GM23338 (cell line): ENCODE data around the gene MKX. TPM values are rescaled to one million over a fixed set of nuclear protein-coding genes. Genes with fewer than 3 reads are reported as not detected.
A peak's percentile ranks its signal among the peaks of the same experiment; 100 is the strongest.

ENCODE experiments used
- ATAC-seq: fragments of 200-7000 bp; cut with Tn5 transposase; 3 replicates; pipeline ENCODE4 v1.9.1; 2020
- DNase-seq: peaks from one replicate; pipeline ENCODE4 v3.0.0-alpha.2; 2015; ENCODE audit warnings: low spot score
- H2AFZ ChIP-seq: fragments of 200-600 bp; sonication (generic); 2 replicates; pipeline ENCODE4 v1.8.0; 2016; ENCODE audit warnings: antibody characterized with exemption, mild to moderate bottlenecking, moderate library complexity
- H3F3A ChIP-seq: fragments of 200-600 bp; sonication (generic); replicated peaks from 2 replicates; pipeline ENCODE4 v1.8.0; 2017; ENCODE audit warnings: antibody characterized with exemption, mixed run types, low read depth
- H3K27ac ChIP-seq: fragments of 200-600 bp; sonication (generic); 2 replicates; pipeline ENCODE4 v1.6.1; 2016; ENCODE audit warnings: low read depth
- H3K27me3 ChIP-seq: fragments of 200-600 bp; sonication (generic); 2 replicates; pipeline ENCODE4 v1.8.0; 2016; ENCODE audit warnings: mild to moderate bottlenecking, mixed run types, moderate library complexity; ENCODE audit not compliant: insufficient read depth
- H3K36me3 ChIP-seq: fragments of 200-600 bp; sonication (generic); 2 replicates; pipeline ENCODE4 v1.8.0; 2016; ENCODE audit warnings: mild to moderate bottlenecking; ENCODE audit not compliant: insufficient read depth
- H3K4me1 ChIP-seq: fragments of 200-600 bp; sonication (generic); 2 replicates; pipeline ENCODE4 v1.8.0; 2016; ENCODE audit warnings: mild to moderate bottlenecking, moderate library complexity; ENCODE audit not compliant: insufficient read depth
- H3K4me2 ChIP-seq: fragments of 200-600 bp; sonication (generic); 2 replicates; pipeline ENCODE4 v1.7.1; 2017; ENCODE audit warnings: mixed run types
- H3K4me3 ChIP-seq: fragments of 200-600 bp; sonication (generic); 2 replicates; pipeline ENCODE4 v1.6.1; 2016; ENCODE audit warnings: mixed run types
- H3K79me2 ChIP-seq: fragments of 200-600 bp; sonication (generic); replicated peaks from 2 replicates; pipeline ENCODE4 v1.8.0; 2017; ENCODE audit warnings: mild to moderate bottlenecking; ENCODE audit not compliant: insufficient read depth
- H3K9me2 ChIP-seq: fragments of 200-600 bp; sonication (generic); 2 replicates; pipeline ENCODE4 v1.8.0; 2017; ENCODE audit not compliant: insufficient read depth
- H4K20me1 ChIP-seq: fragments of 200-600 bp; sonication (generic); replicated peaks from 2 replicates; pipeline ENCODE4 v1.8.0; 2017; ENCODE audit warnings: mild to moderate bottlenecking; ENCODE audit not compliant: insufficient read depth
- H3K27ac Mint-ChIP-seq: 2 replicates; pipeline ENCODE4 v1.8.0; 2020; ENCODE audit warnings: inconsistent platforms, mild to moderate bottlenecking, moderate library complexity, mixed read lengths
- H3K27me3 Mint-ChIP-seq: 3 replicates; pipeline ENCODE4 v1.8.0; 2022; ENCODE audit warnings: low read depth, mild to moderate bottlenecking, moderate library complexity, mixed read lengths, inconsistent platforms; ENCODE audit not compliant: insufficient read depth, poor library complexity
- H3K36me3 Mint-ChIP-seq: 3 replicates; pipeline ENCODE4 v1.8.0; 2021; ENCODE audit warnings: low read depth, mild to moderate bottlenecking, inconsistent platforms, moderate library complexity, mixed read lengths
- H3K4me1 Mint-ChIP-seq: 3 replicates; pipeline ENCODE4 v1.8.0; 2020; ENCODE audit warnings: mild to moderate bottlenecking, inconsistent platforms, mixed read lengths
- H3K4me3 Mint-ChIP-seq: 3 replicates; pipeline ENCODE4 v1.8.0; 2021; ENCODE audit warnings: moderate library complexity, mild to moderate bottlenecking, inconsistent platforms, mixed read lengths
- H3K9me3 Mint-ChIP-seq: 3 replicates; pipeline ENCODE4 v1.8.0; 2020; ENCODE audit warnings: moderate library complexity, mild to moderate bottlenecking, inconsistent platforms, mixed read lengths
- CREB1 ChIP-seq: fragments of 250-450 bp; sonication (Bioruptor Pico); IDR thresholded peaks from 2 replicates; pipeline ENCODE4 v1.5.0; 2020; ENCODE audit warnings: low read depth, mild to moderate bottlenecking, moderate library complexity
- JUNB ChIP-seq: IDR thresholded peaks from one replicate; pipeline ENCODE4 v1.6.1; 2016; ENCODE audit warnings: antibody characterized with exemption; ENCODE audit not compliant: unreplicated experiment
- NANOG ChIP-seq: IDR thresholded peaks from 2 replicates; pipeline ENCODE4 v1.6.1; 2016; ENCODE audit warnings: antibody characterized with exemption, borderline replicate concordance
- ZNF462 ChIP-seq: fragments of 250-450 bp; sonication (Bioruptor Pico); IDR thresholded peaks from 2 replicates; pipeline ENCODE4 v1.5.0; 2020; ENCODE audit warnings: mild to moderate bottlenecking, moderate library complexity
- polyA plus RNA-seq: library from polyadenylated mRNA; unstranded; fragments of >200 nt; fragmentation: Nextera tagmentation; extraction: Ambion mirVana; gene quantifications from 2 replicates; pipeline ENCODE4 v1.2.1, GENCODE V29; 2016
- total RNA-seq: library from RNA; depleted of rRNA; stranded (reverse); fragments of >200 nt; shearing (Covaris generic); gene quantifications from 2 replicates; pipeline ENCODE4 v1.2.3, GENCODE V29; 2014
- TF ChIP-seq, protein P1 (sequence below): IDR thresholded peaks from one replicate; pipeline ENCODE4 v1.6.1; 2018; ENCODE audit warnings: antibody characterized with exemption; ENCODE audit not compliant: unreplicated experiment

MKX gene
- total and polyA plus RNA-seq, 2 experiments from 2014 or later: 0.66 to 0.97 TPM

- Histone ChIP-seq H3K9me2 (no peaks in the 10 kb centered on the region), H3K27ac (no peak overlapping the region), H3K4me2 (no peak overlapping the region), H4K20me1 (no peaks in the 10 kb centered on the region), H3F3A (no peaks in the 10 kb centered on the region), H3K27me3 (no peaks in the 10 kb centered on the region), H3K4me1 (peaks cover 4% of the 10 kb centered on the region; the same call in 1 of the 2 replicates), H3K79me2 (no peaks in the 10 kb centered on the region), H3K36me3 (no peaks in the 10 kb centered on the region), H2AFZ (0 out of 2 replicates have a peak overlapping the region, but pooled peaks have one; percentile 29), H3K4me3 (no peak overlapping the region)
- no peak for TF ChIP-seq CREB1 (CRISPR knock-in tag)
- TF ChIP-seq, protein P1, sequence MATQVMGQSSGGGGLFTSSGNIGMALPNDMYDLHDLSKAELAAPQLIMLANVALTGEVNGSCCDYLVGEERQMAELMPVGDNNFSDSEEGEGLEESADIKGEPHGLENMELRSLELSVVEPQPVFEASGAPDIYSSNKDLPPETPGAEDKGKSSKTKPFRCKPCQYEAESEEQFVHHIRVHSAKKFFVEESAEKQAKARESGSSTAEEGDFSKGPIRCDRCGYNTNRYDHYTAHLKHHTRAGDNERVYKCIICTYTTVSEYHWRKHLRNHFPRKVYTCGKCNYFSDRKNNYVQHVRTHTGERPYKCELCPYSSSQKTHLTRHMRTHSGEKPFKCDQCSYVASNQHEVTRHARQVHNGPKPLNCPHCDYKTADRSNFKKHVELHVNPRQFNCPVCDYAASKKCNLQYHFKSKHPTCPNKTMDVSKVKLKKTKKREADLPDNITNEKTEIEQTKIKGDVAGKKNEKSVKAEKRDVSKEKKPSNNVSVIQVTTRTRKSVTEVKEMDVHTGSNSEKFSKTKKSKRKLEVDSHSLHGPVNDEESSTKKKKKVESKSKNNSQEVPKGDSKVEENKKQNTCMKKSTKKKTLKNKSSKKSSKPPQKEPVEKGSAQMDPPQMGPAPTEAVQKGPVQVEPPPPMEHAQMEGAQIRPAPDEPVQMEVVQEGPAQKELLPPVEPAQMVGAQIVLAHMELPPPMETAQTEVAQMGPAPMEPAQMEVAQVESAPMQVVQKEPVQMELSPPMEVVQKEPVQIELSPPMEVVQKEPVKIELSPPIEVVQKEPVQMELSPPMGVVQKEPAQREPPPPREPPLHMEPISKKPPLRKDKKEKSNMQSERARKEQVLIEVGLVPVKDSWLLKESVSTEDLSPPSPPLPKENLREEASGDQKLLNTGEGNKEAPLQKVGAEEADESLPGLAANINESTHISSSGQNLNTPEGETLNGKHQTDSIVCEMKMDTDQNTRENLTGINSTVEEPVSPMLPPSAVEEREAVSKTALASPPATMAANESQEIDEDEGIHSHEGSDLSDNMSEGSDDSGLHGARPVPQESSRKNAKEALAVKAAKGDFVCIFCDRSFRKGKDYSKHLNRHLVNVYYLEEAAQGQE: no peak
- H3K4me3 Mint-ChIP-seq: no peak overlapping the region
- 0 out of 2 replicates have a peak overlapping the region, but pooled peaks have one; percentile 67 for H3K27ac Mint-ChIP-seq
- H3K27me3 Mint-ChIP-seq: peaks cover 2% of the 10 kb centered on the region
- DNase-seq (peak; percentile 38), ATAC-seq (peak; percentile 73)
- peaks cover 15% of the 10 kb centered on the region for H3K4me1 Mint-ChIP-seq
- no peaks in the 10 kb centered on the region for H3K36me3 Mint-ChIP-seq
- no peaks in the 10 kb centered on the region for H3K9me3 Mint-ChIP-seq
Observed at GRCh38 chr10:27680006-27680557, 65.5 kb downstream of the MKX start.

GRCh38 chr10:27679369-27679912 lies 66.2 kb downstream of the MKX start:
- Histone ChIP-seq H4K20me1 (no peaks in the 10 kb centered on the region), H3K4me3 (no peak overlapping the region), H3K36me3 (no peaks in the 10 kb centered on the region), H2AFZ (0 out of 2 replicates have a peak overlapping the region, but pooled peaks have one; percentile 29), H3K9me2 (no peaks in the 10 kb centered on the region), H3K79me2 (no peaks in the 10 kb centered on the region), H3K27ac (no peak overlapping the region), H3F3A (no peaks in the 10 kb centered on the region), H3K4me2 (no peak overlapping the region), H3K27me3 (no peaks in the 10 kb centered on the region), H3K4me1 (peaks cover 4% of the 10 kb centered on the region; the same call in 1 of the 2 replicates)
- Mint-ChIP-seq H3K4me3 (no peak overlapping the region), H3K4me1 (peaks cover 15% of the 10 kb centered on the region), H3K27me3 (peaks cover 2% of the 10 kb centered on the region), H3K27ac (no peak overlapping the region), H3K36me3 (no peaks in the 10 kb centered on the region), H3K9me3 (no peaks in the 10 kb centered on the region)
- ATAC-seq: no peak
- no peak for DNase-seq
- TF ChIP-seq, protein P1: no peak
- TF ChIP-seq CREB1 (CRISPR knock-in tag) (no peak), JUNB (no peak), ZNF462 (CRISPR knock-in tag) (no peak), NANOG (no peak)
